Activated CD8-positive, alpha-beta T cell treated with anti-CD3 and anti-CD28 coated beads for 36 hours (primary cell): ENCODE data around the gene DCAF17. TPM values are rescaled to one million over a fixed set of nuclear protein-coding genes. Genes with fewer than 3 reads are reported as not detected.
"Not testable (repeated sequence)": the region's sequence is repeated elsewhere in the genome, so short reads cannot be mapped to it uniquely, and the experiment has no call there.

Experiments
- ATAC-seq: fragments of 200-7000 bp; cut with Tn5 transposase; one replicate; pipeline ENCODE4 v1.10.0; 2021; ENCODE audit warnings: mild to moderate bottlenecking, moderate library complexity
- CTCF ChIA-PET: fragments of 350-600 bp; sonication (Branson Sonifier 250); formaldehyde crosslinking; loops from one replicate; lab custom pipeline; 2021; ENCODE audit warnings: antibody characterized with exemption; lab: Charles Lee
- POLR2A ChIA-PET: fragments of 350-600 bp; sonication (Branson Sonifier 250); formaldehyde crosslinking; loops from one replicate; lab custom pipeline; 2021; ENCODE audit warnings: antibody characterized with exemption; lab: Charles Lee
- DNase-seq: peaks from one replicate; pipeline ENCODE4 v3.0.0-alpha.2; 2020
- H3K27ac Mint-ChIP-seq: one replicate; pipeline ENCODE4 v1.8.0; 2021; ENCODE audit warnings: mild to moderate bottlenecking, mixed read lengths
- H3K27me3 Mint-ChIP-seq: one replicate; pipeline ENCODE4 v1.8.0; 2021; ENCODE audit warnings: mixed read lengths
- H3K36me3 Mint-ChIP-seq: one replicate; pipeline ENCODE4 v1.8.0; 2021; ENCODE audit warnings: low read depth, mixed read lengths
- H3K4me1 Mint-ChIP-seq: one replicate; pipeline ENCODE4 v1.8.0; 2021; ENCODE audit warnings: low read depth, mixed read lengths
- H3K4me3 Mint-ChIP-seq: one replicate; pipeline ENCODE4 v1.8.0; 2021; ENCODE audit warnings: mild to moderate bottlenecking, moderate library complexity, mixed read lengths
- H3K9me3 Mint-ChIP-seq: one replicate; pipeline ENCODE4 v1.8.0; 2021; ENCODE audit warnings: mixed read lengths
- intact Hi-C: fragments of 100-400 bp; cut with micrococcal nuclease; formaldehyde crosslinking; loops from one replicate; pipeline ENCODE4 v1.10.0; 2022
- total RNA-seq, 2 experiments: library from RNA; stranded (reverse); gene quantifications; one replicate each; pipeline ENCODE4 v1.2.3, GENCODE V29; 2021
- TF ChIP-seq, protein P1 (sequence below): fragments of 200-600 bp; IDR thresholded peaks from one replicate; pipeline ENCODE4 v1.8.0; 2022; ENCODE audit warnings: antibody characterized with exemption, mild to moderate bottlenecking

Gene DCAF17
- total RNA-seq, 2 experiments from 2014 or later = 19.0 to 20.1 TPM

GRCh38 chr2:171522788-171523087 is 88.7 kb downstream of the DCAF17 start:
- no peaks in the 10 kb centered on the region for H3K9me3 Mint-ChIP-seq
- DNase-seq = peak; percentile 29
- peak overlapping the region; percentile 62 for H3K27ac Mint-ChIP-seq
- H3K36me3 Mint-ChIP-seq = no peaks in the 10 kb centered on the region
- ATAC-seq = peak; percentile 45
- CTCF ChIA-PET = no interaction called here
- H3K27me3 Mint-ChIP-seq = peaks cover 40% of the 10 kb centered on the region
- POLR2A ChIA-PET = no interaction called here
- H3K4me1 Mint-ChIP-seq = peaks cover 4% of the 10 kb centered on the region
- intact Hi-C loops = no loop called here
- TF ChIP-seq, protein P1, sequence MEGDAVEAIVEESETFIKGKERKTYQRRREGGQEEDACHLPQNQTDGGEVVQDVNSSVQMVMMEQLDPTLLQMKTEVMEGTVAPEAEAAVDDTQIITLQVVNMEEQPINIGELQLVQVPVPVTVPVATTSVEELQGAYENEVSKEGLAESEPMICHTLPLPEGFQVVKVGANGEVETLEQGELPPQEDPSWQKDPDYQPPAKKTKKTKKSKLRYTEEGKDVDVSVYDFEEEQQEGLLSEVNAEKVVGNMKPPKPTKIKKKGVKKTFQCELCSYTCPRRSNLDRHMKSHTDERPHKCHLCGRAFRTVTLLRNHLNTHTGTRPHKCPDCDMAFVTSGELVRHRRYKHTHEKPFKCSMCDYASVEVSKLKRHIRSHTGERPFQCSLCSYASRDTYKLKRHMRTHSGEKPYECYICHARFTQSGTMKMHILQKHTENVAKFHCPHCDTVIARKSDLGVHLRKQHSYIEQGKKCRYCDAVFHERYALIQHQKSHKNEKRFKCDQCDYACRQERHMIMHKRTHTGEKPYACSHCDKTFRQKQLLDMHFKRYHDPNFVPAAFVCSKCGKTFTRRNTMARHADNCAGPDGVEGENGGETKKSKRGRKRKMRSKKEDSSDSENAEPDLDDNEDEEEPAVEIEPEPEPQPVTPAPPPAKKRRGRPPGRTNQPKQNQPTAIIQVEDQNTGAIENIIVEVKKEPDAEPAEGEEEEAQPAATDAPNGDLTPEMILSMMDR = no peak
- H3K4me3 Mint-ChIP-seq = peak overlapping the region; percentile 80

DNA sequence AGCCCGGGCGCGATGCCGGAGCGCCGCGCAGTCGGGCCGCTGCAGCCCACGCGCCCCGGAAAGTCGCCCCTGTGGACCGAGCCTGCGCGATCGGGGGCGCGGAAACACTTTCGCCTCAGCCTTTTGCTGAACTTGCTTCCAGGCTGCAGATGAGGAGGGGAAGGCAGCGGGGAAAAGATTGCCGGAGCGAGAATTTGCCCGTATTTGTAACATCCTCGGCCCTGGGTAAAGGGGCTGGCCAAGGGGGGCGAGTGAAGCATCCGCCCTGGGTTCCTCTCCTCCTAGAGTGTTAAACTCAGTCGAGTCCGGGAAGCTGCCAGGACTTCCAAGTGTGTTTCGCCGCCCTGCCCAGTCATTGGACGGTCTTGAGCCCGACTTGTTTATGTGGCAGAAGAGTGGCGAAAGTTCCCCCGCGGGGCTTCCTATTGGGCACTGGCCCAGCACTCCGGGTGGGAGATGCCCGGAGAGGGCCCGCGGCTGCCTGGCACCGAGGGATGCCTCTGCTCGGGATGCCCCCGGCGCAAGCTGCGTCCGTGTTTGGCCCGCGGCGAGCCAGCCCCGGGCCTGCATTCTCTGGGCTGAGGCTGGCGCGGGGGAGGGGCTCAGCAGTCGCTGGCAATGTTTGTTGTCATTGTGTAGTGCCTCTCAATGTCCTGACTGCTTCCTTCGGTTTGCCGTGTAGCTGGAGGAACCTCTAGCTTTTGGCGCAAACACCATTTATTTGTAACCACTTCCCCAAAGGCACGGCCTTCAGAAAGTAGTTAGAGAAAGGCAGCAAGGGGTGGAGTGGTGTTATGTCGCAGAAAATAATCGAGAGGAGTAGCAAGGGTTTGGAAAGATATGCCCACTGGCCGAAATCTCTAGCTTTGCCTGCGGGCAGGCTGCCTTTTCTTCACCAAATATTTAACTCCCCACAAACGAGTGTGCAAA is 89.3 kb downstream of the DCAF17 start:
- H3K36me3 Mint-ChIP-seq = no peaks in the 10 kb centered on the region
- ATAC-seq (peak; percentile 50), DNase-seq (peak; percentile 42)
- peaks cover 4% of the 10 kb centered on the region for H3K4me1 Mint-ChIP-seq
- ChIA-PET POLR2A (no interaction called here), CTCF (no interaction called here)
- TF ChIP-seq, protein P1 = no peak
- H3K27me3 Mint-ChIP-seq = peaks cover 42% of the 10 kb centered on the region
- no peaks in the 10 kb centered on the region for H3K9me3 Mint-ChIP-seq
- intact Hi-C loops = no loop called here
- H3K4me3 Mint-ChIP-seq = peak overlapping the region; percentile 80
- H3K27ac Mint-ChIP-seq = no peak overlapping the region

DNA sequence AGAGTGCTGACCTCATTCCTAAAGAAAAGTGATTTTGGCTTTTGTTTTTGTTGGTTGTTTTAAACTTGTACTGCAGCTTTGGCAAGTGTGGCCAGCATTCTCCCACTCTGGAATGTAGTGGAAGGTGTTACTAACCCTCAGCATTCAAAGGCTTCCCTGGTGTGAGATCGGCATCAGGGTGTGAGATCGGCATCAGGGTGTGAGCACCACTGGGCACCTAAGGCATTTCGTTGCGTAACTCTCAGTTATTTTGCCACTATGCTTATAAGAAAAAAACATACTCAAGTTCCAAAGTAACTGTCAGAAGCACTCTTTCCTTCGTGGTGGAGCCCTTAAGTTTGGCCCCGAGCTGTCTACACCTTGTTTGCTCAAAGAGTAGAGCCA is 90.0 kb downstream of the DCAF17 start:
- Mint-ChIP-seq H3K4me3 (peak overlapping the region; percentile 80), H3K27ac (no peak overlapping the region), H3K27me3 (peaks cover 41% of the 10 kb centered on the region), H3K4me1 (peaks cover 4% of the 10 kb centered on the region), H3K36me3 (no peaks in the 10 kb centered on the region), H3K9me3 (no peaks in the 10 kb centered on the region)
- CTCF ChIA-PET = no interaction called here
- POLR2A ChIA-PET = no interaction called here
- DNase-seq = no peak
- TF ChIP-seq, protein P1 = no peak
- intact Hi-C loops = no loop called here
- ATAC-seq = no peak

GRCh38 chr2:171529914-171530313 is 95.9 kb downstream of the DCAF17 start:
- Mint-ChIP-seq H3K27ac (no peak overlapping the region), H3K36me3 (no peaks in the 10 kb centered on the region), H3K4me3 (no peak overlapping the region), H3K9me3 (peaks cover 4% of the 10 kb centered on the region), H3K4me1 (no peaks in the 10 kb centered on the region), H3K27me3 (peaks cover 14% of the 10 kb centered on the region)
- peak; percentile 38 for DNase-seq
- CTCF ChIA-PET = interaction anchor here (0.6 to 1.6 kb wide), 5 partner anchors 9 to 307 kb away, joined by 3 to 7 read pairs (median 4); no protein-coding TSS in a partner anchor
- intact Hi-C loops = no loop called here
- no peak for ATAC-seq
- TF ChIP-seq, protein P1 = peak; percentile 67
- POLR2A ChIA-PET = interaction anchor here (0.6 kb wide), 1 partner anchor 21 kb away, joined by 5 read pairs; no protein-coding TSS in a partner anchor

GRCh38 chr2:171530378-171530777 is 96.4 kb downstream of the DCAF17 start:
- H3K36me3 Mint-ChIP-seq = no peaks in the 10 kb centered on the region
- no peaks in the 10 kb centered on the region for H3K4me1 Mint-ChIP-seq
- peaks cover 10% of the 10 kb centered on the region for H3K27me3 Mint-ChIP-seq
- ChIA-PET CTCF (interaction anchor here (0.6 to 2.6 kb wide), 9 partner anchors 9 to 307 kb away, joined by 3 to 10 read pairs (median 4); no protein-coding TSS in a partner anchor), POLR2A (interaction anchor here (0.6 kb wide), 1 partner anchor 21 kb away, joined by 5 read pairs; no protein-coding TSS in a partner anchor)
- intact Hi-C loops = no loop called here
- H3K4me3 Mint-ChIP-seq = no peak overlapping the region
- TF ChIP-seq, protein P1 = no peak
- DNase-seq (no peak), ATAC-seq (no peak)
- peaks cover 4% of the 10 kb centered on the region for H3K9me3 Mint-ChIP-seq
- no peak overlapping the region for H3K27ac Mint-ChIP-seq

GRCh38 chr2:171530859-171531258 is 96.8 kb downstream of the DCAF17 start:
- POLR2A ChIA-PET, H3K9me3 Mint-ChIP-seq, intact Hi-C loops, H3K4me1 Mint-ChIP-seq, ATAC-seq, H3K27me3 Mint-ChIP-seq, H3K4me3 Mint-ChIP-seq, DNase-seq, H3K36me3 Mint-ChIP-seq, H3K27ac Mint-ChIP-seq: not testable (repeated sequence)
- CTCF ChIA-PET = interaction anchor here (0.8 to 2.6 kb wide), 7 partner anchors 10 to 61 kb away, joined by 3 to 10 read pairs (median 3); no protein-coding TSS in a partner anchor
